ENCODE results near the gene CHD3. TPM values are rescaled to one million over a fixed set of nuclear protein-coding genes. Genes with fewer than 3 reads are reported as not detected.

CHD3 gene
- total RNA-seq (65.6 and 75.3 TPM in 2 replicates), polyA plus RNA-seq (41.2 and 49.4 TPM in 2 replicates)

- Histone ChIP-seq H3K36me3 (replicated peaks; ENCODE audit: insufficient read depth, low read depth) (no peaks in the 10 kb centered on the region), H3K4me3 (peak within 1 kb of the TSS; percentile 31), H3K9me2 (replicated peaks; ENCODE audit: insufficient read depth) (no peaks in the 10 kb centered on the region), H3K9me3 (ENCODE audit: low read depth) (no peaks in the 10 kb centered on the region), H4K20me1 (ENCODE audit: insufficient read depth, poor library complexity, severe bottlenecking) (peaks cover 7% of the 10 kb centered on the region), H3K27ac (peak within 1 kb of the TSS; percentile 95), H3K79me2 (peaks cover 52% of the 10 kb centered on the region), H3K27me3 (no peaks in the 10 kb centered on the region), H3K4me2 (peak within 1 kb of the TSS; percentile 96), H3K4me1 (ENCODE audit: insufficient read depth) (peaks cover 26% of the 10 kb centered on the region), H2AFZ (no peak within 1 kb of the TSS)
- TF ChIP-seq EZH2phosphoT487 (IDR thresholded peaks at IDR 0.05; ENCODE audit: low read depth, severe bottlenecking, unreplicated experiment) (no peak), CTCF (IDR thresholded peaks at IDR 0.05; ENCODE audit: poor library complexity) (no peak), EZH2 (IDR thresholded peaks at IDR 0.05; ENCODE audit: borderline replicate concordance) (no peak)
- peak; percentile 79 for DNase-seq (ENCODE audit: low spot score)
- 50% methylated on average over 18 of the region's 18 CpGs for WGBS (ENCODE audit: low lambda C conversion rate, missing lambda C conversion rate)
Measured at GRCh38 chr17:7888184-7888920, at the start of gene CHD3. CHD3 (plus strand) TSS chr17:7888789; CDS start chr17:7889001, 212 bp downstream.

- Histone ChIP-seq H3K27me3 (no peaks in the 10 kb centered on the region), H3K4me1 (ENCODE audit: insufficient read depth) (peaks cover 30% of the 10 kb centered on the region), H3K27ac (peak overlapping the region; percentile 99), H3K4me3 (peak overlapping the region; percentile 20), H3K9me2 (replicated peaks; ENCODE audit: insufficient read depth) (no peaks in the 10 kb centered on the region), H2AFZ (no peak overlapping the region), H3K36me3 (replicated peaks; ENCODE audit: insufficient read depth, low read depth) (no peaks in the 10 kb centered on the region), H3K79me2 (peaks cover 50% of the 10 kb centered on the region), H3K9me3 (ENCODE audit: low read depth) (no peaks in the 10 kb centered on the region), H4K20me1 (ENCODE audit: insufficient read depth, poor library complexity, severe bottlenecking) (peaks cover 30% of the 10 kb centered on the region), H3K4me2 (peak overlapping the region; percentile 94)
- TF ChIP-seq CTCF (IDR thresholded peaks at IDR 0.05; ENCODE audit: poor library complexity) (no peak), EZH2 (IDR thresholded peaks at IDR 0.05; ENCODE audit: borderline replicate concordance) (no peak), EZH2phosphoT487 (IDR thresholded peaks at IDR 0.05; ENCODE audit: low read depth, severe bottlenecking, unreplicated experiment) (no peak)
- 55% methylated on average over 6 of the region's 6 CpGs for WGBS (ENCODE audit: low lambda C conversion rate, missing lambda C conversion rate)
- DNase-seq (ENCODE audit: low spot score), result peak; percentile 56
Measured at GRCh38 chr17:7839190-7839875, 49.3 kb upstream of the CHD3 start.

- Histone ChIP-seq H3K4me2 (peak overlapping the region; percentile 94), H3K9me3 (ENCODE audit: low read depth) (no peaks in the 10 kb centered on the region), H3K4me3 (no peak overlapping the region), H3K27me3 (no peaks in the 10 kb centered on the region), H2AFZ (no peak overlapping the region), H3K27ac (peak overlapping the region; percentile 99), H3K4me1 (ENCODE audit: insufficient read depth) (peaks cover 30% of the 10 kb centered on the region), H3K9me2 (replicated peaks; ENCODE audit: insufficient read depth) (no peaks in the 10 kb centered on the region), H3K79me2 (peaks cover 53% of the 10 kb centered on the region), H4K20me1 (ENCODE audit: insufficient read depth, poor library complexity, severe bottlenecking) (peaks cover 33% of the 10 kb centered on the region), H3K36me3 (replicated peaks; ENCODE audit: insufficient read depth, low read depth) (no peaks in the 10 kb centered on the region)
- TF ChIP-seq EZH2 (IDR thresholded peaks at IDR 0.05; ENCODE audit: borderline replicate concordance) (no peak), EZH2phosphoT487 (IDR thresholded peaks at IDR 0.05; ENCODE audit: low read depth, severe bottlenecking, unreplicated experiment) (no peak), CTCF (IDR thresholded peaks at IDR 0.05; ENCODE audit: poor library complexity) (no peak)
- WGBS (ENCODE audit: low lambda C conversion rate, missing lambda C conversion rate), result 58% methylated on average over 2 of the region's 2 CpGs
- DNase-seq (ENCODE audit: low spot score), result peak; percentile 47
Measured at GRCh38 chr17:7839876-7840261, 48.7 kb upstream of the CHD3 start.

All from hepatocyte (in vitro differentiated cells).